ENCODE data around the gene HRNR. TPM values are rescaled to one million over a fixed set of nuclear protein-coding genes. Genes with fewer than 3 reads are reported as not detected.

The HRNR gene
- total and polyA plus RNA-seq, 4 experiments from 2014 or later, result not detected

- intact Hi-C loops (cut with micrococcal nuclease), result no loop called here
- H3K9me3 Mint-ChIP-seq, result peaks cover 0 to 2% (median 0%) of the 10 kb centered on the region in 8 donors
- Histone ChIP-seq H3K36me3 (ENCODE audit: insufficient read depth, low read length) (no peaks in the 10 kb centered on the region), H3K27ac (ENCODE audit: low read depth, low read length) (no peak overlapping the region), H3K9me3 (ENCODE audit: control insufficient read depth in 1 of 2, low read length in 2 of 2) (no peaks in the 10 kb centered on the region), H3K4me3 (ENCODE audit: low read length in 2 of 2) (no peak overlapping the region), H3K27me3 (ENCODE audit: insufficient read depth, low read length) (peaks cover 6% of the 10 kb centered on the region), H3K4me1 (ENCODE audit: insufficient read depth, low read length) (no peaks in the 10 kb centered on the region)
- CTCF ChIA-PET (ENCODE audit: partially characterized antibody), result no interaction called here
- POLR2A ChIA-PET (ENCODE audit: partially characterized antibody), result no interaction called here
- H3K36me3 Mint-ChIP-seq, result no peaks in the 10 kb centered on the region
- peaks cover 4 to 14% of the 10 kb centered on the region in 2 donors for H3K27me3 Mint-ChIP-seq
- H3K4me1 Mint-ChIP-seq, result peaks cover 6 to 7% (median 6%) of the 10 kb centered on the region in 4 donors
- DNase-seq, result no peak
- H3K4me3 Mint-ChIP-seq, result no peak overlapping the region
- H3K27ac Mint-ChIP-seq, result no peak overlapping the region
Measured at GRCh38 chr1:152164517-152165136, 59.4 kb downstream of the HRNR start.

GRCh38 chr1:152162792-152163463 lies 61.1 kb downstream of the HRNR start:
- H3K9me3 ChIP-seq (ENCODE audit: control insufficient read depth in 1 of 2, low read length in 2 of 2), result no peaks in the 10 kb centered on the region
- H3K4me3 Mint-ChIP-seq, result no peak overlapping the region
- no peak overlapping the region for H3K27ac ChIP-seq (ENCODE audit: low read depth, low read length)
- H3K4me3 ChIP-seq (ENCODE audit: low read length in 2 of 2), result no peak overlapping the region
- H3K27ac Mint-ChIP-seq, result no peak overlapping the region
- CTCF ChIA-PET (ENCODE audit: partially characterized antibody), result interaction anchor here (1.1 to 1.5 kb wide), 2 partner anchors 278 to 296 kb away, joined by 3 to 4 read pairs; no protein-coding TSS in a partner anchor
- H3K4me1 Mint-ChIP-seq, result peaks cover 6 to 7% (median 6%) of the 10 kb centered on the region in 4 donors
- DNase-seq, result no peak
- H3K36me3 Mint-ChIP-seq, result no peaks in the 10 kb centered on the region
- H3K4me1 ChIP-seq (ENCODE audit: insufficient read depth, low read length), result no peaks in the 10 kb centered on the region
- intact Hi-C loops (cut with micrococcal nuclease), result no loop called here
- H3K27me3 ChIP-seq (ENCODE audit: insufficient read depth, low read length), result peaks cover 6% of the 10 kb centered on the region
- no peaks in the 10 kb centered on the region for H3K36me3 ChIP-seq (ENCODE audit: insufficient read depth, low read length)
- peaks cover 4 to 13% of the 10 kb centered on the region in 2 donors for H3K27me3 Mint-ChIP-seq
- POLR2A ChIA-PET (ENCODE audit: partially characterized antibody), result interaction anchor here (0.7 kb wide), 1 partner anchor 233 kb away, joined by 3 read pairs; no protein-coding TSS in a partner anchor
- H3K9me3 Mint-ChIP-seq, result peaks cover 0 to 2% (median 0%) of the 10 kb centered on the region in 8 donors

Other genes with a start within 250 kb of the HRNR start
- gene S100A10, start 230.3 kb downstream of the HRNR start, total RNA-seq, result 100 to 1,000 TPM; 218 to 231 TPM
- 1,000 to 10,000 TPM in 1 of 2 donors, 100 to 1,000 TPM in 1; 855 to 1,427 TPM for gene S100A10, start 230.3 kb downstream of the HRNR start, polyA plus RNA-seq
- gene S100A11, start 187.2 kb downstream of the HRNR start, total RNA-seq, result 100 to 1,000 TPM; 239 to 247 TPM
- gene S100A11, start 187.2 kb downstream of the HRNR start, polyA plus RNA-seq, result 1,000 to 10,000 TPM in 1 of 2 donors, 100 to 1,000 TPM in 1; 610 to 1,204 TPM
- not detected for gene TCHHL1, start 135.1 kb downstream of the HRNR start, total RNA-seq
- not detected for gene TCHHL1, start 135.1 kb downstream of the HRNR start, polyA plus RNA-seq
- under 1 TPM in 1 of 2 experiments, not detected in 1; 0.06 TPM for gene TCHH, start 108.7 kb downstream of the HRNR start, total RNA-seq
- not detected for gene TCHH, start 108.7 kb downstream of the HRNR start, polyA plus RNA-seq
- gene RPTN, start 65.0 kb downstream of the HRNR start, total RNA-seq, result not detected
- gene RPTN, start 65.0 kb downstream of the HRNR start, polyA plus RNA-seq, result not detected
- not detected for gene FLG, start 101.0 kb upstream of the HRNR start, total RNA-seq
- not detected for gene FLG, start 101.0 kb upstream of the HRNR start, polyA plus RNA-seq
- gene FLG2, start 135.8 kb upstream of the HRNR start, total RNA-seq, result not detected
- not detected for gene FLG2, start 135.8 kb upstream of the HRNR start, polyA plus RNA-seq
- gene CRNN, start 190.1 kb upstream of the HRNR start, total RNA-seq, result not detected
- gene CRNN, start 190.1 kb upstream of the HRNR start, polyA plus RNA-seq, result not detected

Measured in CD4-positive, alpha-beta memory T cell (primary cell).